IMR-90 (cell line): ENCODE results near the gene CD274.

ENCODE experiments used
- BHLHE40 ChIP-seq: fragments of 150-350 bp; IDR thresholded peaks from 2 replicates; pipeline ENCODE4 v1.6.1; 2016; ENCODE audit warnings: mild to moderate bottlenecking, low read depth, low read length
- CEBPB ChIP-seq: IDR thresholded peaks from 2 replicates; pipeline ENCODE4 v1.6.1; 2012; ENCODE audit warnings: low read depth, low read length, improper control_type of control experiment
- FOS ChIP-seq: fragments of 150-350 bp; IDR thresholded peaks from 2 replicates; pipeline ENCODE4 v1.6.1; 2016; ENCODE audit warnings: low read depth, low read length
- MAFK ChIP-seq: IDR thresholded peaks from 2 replicates; pipeline ENCODE4 v1.6.1; 2012; ENCODE audit warnings: low read depth, low read length, improper control_type of control experiment
- MAZ ChIP-seq: IDR thresholded peaks from 2 replicates; pipeline ENCODE4 v1.6.1; 2012; ENCODE audit warnings: low read depth, mild to moderate bottlenecking, low read length, improper control_type of control experiment, moderate library complexity, borderline replicate concordance
- MXI1 ChIP-seq: IDR thresholded peaks from 2 replicates; pipeline ENCODE4 v1.6.1; 2012; ENCODE audit warnings: low read depth, mild to moderate bottlenecking, low read length, moderate library complexity, borderline replicate concordance
- POLR2A ChIP-seq: IDR thresholded peaks from 2 replicates; pipeline ENCODE4 v1.6.1; 2012; ENCODE audit warnings: mild to moderate bottlenecking, low read depth, low read length
- RAD21 ChIP-seq: IDR thresholded peaks from 2 replicates; pipeline ENCODE4 v1.6.1; 2012; ENCODE audit warnings: low read length, improper control_type of control experiment
- RCOR1 ChIP-seq: IDR thresholded peaks from 2 replicates; pipeline ENCODE4 v1.6.1; 2012; ENCODE audit warnings: mild to moderate bottlenecking, low read length, improper control_type of control experiment; ENCODE audit not compliant: insufficient replicate concordance
- RFX5 ChIP-seq: IDR thresholded peaks from 2 replicates; pipeline ENCODE4 v1.8.0; 2012; ENCODE audit warnings: low read depth, mild to moderate bottlenecking, low read length, moderate library complexity
- SMC3 ChIP-seq: fragments of 150-350 bp; IDR thresholded peaks from 2 replicates; pipeline ENCODE4 v1.6.1; 2016; ENCODE audit warnings: low read depth, mild to moderate bottlenecking, antibody characterized with exemption, low read length, moderate library complexity
- TF ChIP-seq, protein P1 (sequence below): conservative IDR thresholded peaks from 2 replicates; pipeline ENCODE4 v1.5.1; 2012; ENCODE audit warnings: mild to moderate bottlenecking, low read depth, low read length, improper control_type of control experiment
- TF ChIP-seq, protein P2 (sequence below): fragments of 150-350 bp; IDR thresholded peaks from 2 replicates; pipeline ENCODE4 v1.6.1; 2016; ENCODE audit warnings: low read depth, mild to moderate bottlenecking, low read length, moderate library complexity, borderline replicate concordance
- TF ChIP-seq, protein P3 (sequence below): fragments of 150-350 bp; IDR thresholded peaks from 2 replicates; pipeline ENCODE4 v1.6.1; 2017; ENCODE audit warnings: mild to moderate bottlenecking, antibody characterized with exemption, low read length, low read depth

DNA sequence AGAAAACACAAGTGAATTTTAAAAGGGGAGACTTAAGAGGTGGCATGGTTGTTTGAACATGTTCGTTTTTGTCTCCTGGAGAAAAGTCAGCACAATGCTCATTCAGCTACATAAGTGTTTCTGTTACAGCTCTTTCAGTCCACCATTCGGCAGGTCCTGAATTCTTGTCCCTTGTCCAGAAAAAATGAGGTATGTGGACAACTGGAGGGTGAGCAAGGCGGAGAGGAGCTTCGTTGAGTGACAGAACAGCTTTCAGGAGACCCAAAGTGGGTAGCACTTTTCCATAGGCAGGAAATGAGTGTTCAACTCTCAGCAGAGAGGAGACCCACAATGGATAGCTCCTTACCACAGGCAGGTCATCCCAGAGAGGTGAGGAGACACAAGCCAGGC lies 64.9 kb downstream of the CD274 start:
- TF ChIP-seq, protein P1, sequence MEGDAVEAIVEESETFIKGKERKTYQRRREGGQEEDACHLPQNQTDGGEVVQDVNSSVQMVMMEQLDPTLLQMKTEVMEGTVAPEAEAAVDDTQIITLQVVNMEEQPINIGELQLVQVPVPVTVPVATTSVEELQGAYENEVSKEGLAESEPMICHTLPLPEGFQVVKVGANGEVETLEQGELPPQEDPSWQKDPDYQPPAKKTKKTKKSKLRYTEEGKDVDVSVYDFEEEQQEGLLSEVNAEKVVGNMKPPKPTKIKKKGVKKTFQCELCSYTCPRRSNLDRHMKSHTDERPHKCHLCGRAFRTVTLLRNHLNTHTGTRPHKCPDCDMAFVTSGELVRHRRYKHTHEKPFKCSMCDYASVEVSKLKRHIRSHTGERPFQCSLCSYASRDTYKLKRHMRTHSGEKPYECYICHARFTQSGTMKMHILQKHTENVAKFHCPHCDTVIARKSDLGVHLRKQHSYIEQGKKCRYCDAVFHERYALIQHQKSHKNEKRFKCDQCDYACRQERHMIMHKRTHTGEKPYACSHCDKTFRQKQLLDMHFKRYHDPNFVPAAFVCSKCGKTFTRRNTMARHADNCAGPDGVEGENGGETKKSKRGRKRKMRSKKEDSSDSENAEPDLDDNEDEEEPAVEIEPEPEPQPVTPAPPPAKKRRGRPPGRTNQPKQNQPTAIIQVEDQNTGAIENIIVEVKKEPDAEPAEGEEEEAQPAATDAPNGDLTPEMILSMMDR, result no peak
- TF ChIP-seq SMC3, result no peak
- no peak for TF ChIP-seq POLR2A
- TF ChIP-seq RCOR1, result no peak
- TF ChIP-seq MXI1, result no peak
- no peak for TF ChIP-seq CEBPB
- TF ChIP-seq, protein P2, sequence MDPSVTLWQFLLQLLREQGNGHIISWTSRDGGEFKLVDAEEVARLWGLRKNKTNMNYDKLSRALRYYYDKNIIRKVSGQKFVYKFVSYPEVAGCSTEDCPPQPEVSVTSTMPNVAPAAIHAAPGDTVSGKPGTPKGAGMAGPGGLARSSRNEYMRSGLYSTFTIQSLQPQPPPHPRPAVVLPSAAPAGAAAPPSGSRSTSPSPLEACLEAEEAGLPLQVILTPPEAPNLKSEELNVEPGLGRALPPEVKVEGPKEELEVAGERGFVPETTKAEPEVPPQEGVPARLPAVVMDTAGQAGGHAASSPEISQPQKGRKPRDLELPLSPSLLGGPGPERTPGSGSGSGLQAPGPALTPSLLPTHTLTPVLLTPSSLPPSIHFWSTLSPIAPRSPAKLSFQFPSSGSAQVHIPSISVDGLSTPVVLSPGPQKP, result no peak
- no peak for TF ChIP-seq MAFK
- TF ChIP-seq BHLHE40, result no peak
- TF ChIP-seq RFX5, result no peak
- TF ChIP-seq RAD21, result no peak
- no peak for TF ChIP-seq MAZ
- TF ChIP-seq, protein P3, sequence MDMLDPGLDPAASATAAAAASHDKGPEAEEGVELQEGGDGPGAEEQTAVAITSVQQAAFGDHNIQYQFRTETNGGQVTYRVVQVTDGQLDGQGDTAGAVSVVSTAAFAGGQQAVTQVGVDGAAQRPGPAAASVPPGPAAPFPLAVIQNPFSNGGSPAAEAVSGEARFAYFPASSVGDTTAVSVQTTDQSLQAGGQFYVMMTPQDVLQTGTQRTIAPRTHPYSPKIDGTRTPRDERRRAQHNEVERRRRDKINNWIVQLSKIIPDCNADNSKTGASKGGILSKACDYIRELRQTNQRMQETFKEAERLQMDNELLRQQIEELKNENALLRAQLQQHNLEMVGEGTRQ, result no peak
- no peak for TF ChIP-seq FOS
